Esophagus muscularis mucosa (tissue), 4 donors: Measurements from ENCODE around the gene MAP7.

Source experiments
- EP300 ChIP-seq: sonication (generic); formaldehyde crosslinking; IDR thresholded peaks from one replicate; pipeline ENCODE4 v1.6.1; 2017; ENCODE audit warnings: antibody characterized with exemption
- POLR2A ChIP-seq: fragments of 450-650 bp; IDR thresholded peaks from one replicate; pipeline ENCODE4 v1.6.1; 2017; ENCODE audit warnings: antibody characterized with exemption, moderate library complexity, mild to moderate bottlenecking, low read depth
- POLR2AphosphoS5 ChIP-seq, 2 donors: sonication (generic); formaldehyde crosslinking; IDR thresholded peaks; one replicate each; pipeline ENCODE4 v1.6.1; 2017; ENCODE audit warnings: antibody characterized with exemption in 2 of 2
- TF ChIP-seq, protein P1 (sequence below), 3 experiments: fragments of 200-600 bp in 2 of 3; fragments of 450-650 bp in 1 of 3; sonication (generic) in 2 of 3; IDR thresholded peaks; one replicate each; pipeline ENCODE4 v1.5.1; 2017 to 2019; ENCODE audit warnings: antibody characterized with exemption in 3 of 3, mild to moderate bottlenecking in 2 of 3, moderate library complexity in 1 of 3

DNA sequence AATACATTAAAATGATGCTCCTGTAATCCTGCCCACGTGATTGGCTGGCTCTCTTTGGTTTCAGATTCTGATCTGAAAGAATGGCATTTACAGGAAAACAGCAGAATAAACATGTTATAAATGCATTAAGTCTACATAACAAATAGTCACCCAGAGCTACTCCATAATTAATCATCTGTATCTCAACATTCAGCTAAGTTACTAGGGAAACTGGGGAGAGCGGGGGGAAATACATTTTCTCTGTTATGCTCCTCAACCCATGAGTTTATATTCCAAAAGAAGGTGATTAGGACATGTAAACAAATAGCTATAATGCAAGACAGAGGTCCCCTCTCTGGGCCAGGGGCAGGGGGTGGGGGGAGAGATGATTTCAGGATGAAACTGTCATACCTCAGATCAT, 58.5 kb downstream of the MAP7 start:
- TF ChIP-seq POLR2AphosphoS5 (IDR thresholded peaks at IDR 0.05) (no peak), POLR2A (no peak), EP300 (no peak)
- TF ChIP-seq, protein P1, sequence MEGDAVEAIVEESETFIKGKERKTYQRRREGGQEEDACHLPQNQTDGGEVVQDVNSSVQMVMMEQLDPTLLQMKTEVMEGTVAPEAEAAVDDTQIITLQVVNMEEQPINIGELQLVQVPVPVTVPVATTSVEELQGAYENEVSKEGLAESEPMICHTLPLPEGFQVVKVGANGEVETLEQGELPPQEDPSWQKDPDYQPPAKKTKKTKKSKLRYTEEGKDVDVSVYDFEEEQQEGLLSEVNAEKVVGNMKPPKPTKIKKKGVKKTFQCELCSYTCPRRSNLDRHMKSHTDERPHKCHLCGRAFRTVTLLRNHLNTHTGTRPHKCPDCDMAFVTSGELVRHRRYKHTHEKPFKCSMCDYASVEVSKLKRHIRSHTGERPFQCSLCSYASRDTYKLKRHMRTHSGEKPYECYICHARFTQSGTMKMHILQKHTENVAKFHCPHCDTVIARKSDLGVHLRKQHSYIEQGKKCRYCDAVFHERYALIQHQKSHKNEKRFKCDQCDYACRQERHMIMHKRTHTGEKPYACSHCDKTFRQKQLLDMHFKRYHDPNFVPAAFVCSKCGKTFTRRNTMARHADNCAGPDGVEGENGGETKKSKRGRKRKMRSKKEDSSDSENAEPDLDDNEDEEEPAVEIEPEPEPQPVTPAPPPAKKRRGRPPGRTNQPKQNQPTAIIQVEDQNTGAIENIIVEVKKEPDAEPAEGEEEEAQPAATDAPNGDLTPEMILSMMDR (IDR thresholded peaks at IDR 0.05), result no peak
